Body of pancreas (tissue), 4 donors: ENCODE data around the gene APBA1. TPM values are rescaled to one million over a fixed set of nuclear protein-coding genes. Genes with fewer than 3 reads are reported as not detected.

Experiments used
- ATAC-seq: fragments of 150-250 bp; one replicate; pipeline ENCODE4 v1.9.1; 2016
- DNase-seq, 4 donors: peaks; one replicate each; pipeline ENCODE4 v3.0.0-alpha.2; 2019
- H3K27ac ChIP-seq, 4 donors: fragments of 200-600 bp; sonication (generic); 1 replicate in 3 of 4; 2 replicates in 1 of 4; pipeline versions ENCODE4 v1.5.1 to v1.6.1; 2016 to 2019; ENCODE audit warnings: mild to moderate bottlenecking in 1 of 4, mixed read lengths in 1 of 4, moderate library complexity in 1 of 4
- H3K27me3 ChIP-seq, 2 donors: fragments of 200-600 bp; sonication (generic); one replicate each; pipeline ENCODE4 v1.6.0; 2016; ENCODE audit warnings: mild to moderate bottlenecking in 1 of 2
- H3K36me3 ChIP-seq, 2 donors: fragments of 200-600 bp; sonication (generic); replicated peaks in 1 of 2; 2 replicates each; pipeline ENCODE4 v1.5.1; 2016; ENCODE audit warnings: low read depth in 2 of 2; ENCODE audit not compliant: insufficient read depth in 1 of 2
- H3K4me1 ChIP-seq: fragments of 200-600 bp; sonication (generic); one replicate; pipeline ENCODE4 v1.6.0; 2016
- H3K4me3 ChIP-seq, 2 donors: fragments of 200-600 bp; sonication (generic); 1 replicate in 1 of 2; 2 replicates in 1 of 2; pipeline ENCODE4 v1.5.1; 2016 to 2019
- H3K9me3 ChIP-seq, 3 donors: fragments of 200-600 bp; sonication (generic); 1 replicate in 2 of 3; 2 replicates in 1 of 3; pipeline ENCODE4 v1.5.1; 2016
- POLR2A ChIP-seq, 3 donors: fragments of 450-650 bp; IDR thresholded peaks; one replicate each; pipeline ENCODE4 v1.6.1; 2016; ENCODE audit warnings: antibody characterized with exemption in 3 of 3, mild to moderate bottlenecking in 2 of 3
- WGBS, 2 donors: methylation state at CpG; one replicate each; pipeline ENCODE4 v1.1.5; 2017; 5-methylcytosine and 5-hydroxymethylcytosine counted together
- intact Hi-C: fragments of 100-400 bp; cut with DNase I; formaldehyde crosslinking; loops from one replicate; pipeline ENCODE4 v1.15.1; 2023
- total RNA-seq, 2 donors: library from RNA; depleted of rRNA; stranded (reverse); fragments of >200 nt; gene quantifications; one replicate each; pipeline ENCODE4 v1.1.0, GENCODE V29; 2016
- TF ChIP-seq, protein P1 (sequence below), 7 experiments: fragments of 450-650 bp in 4 of 7; fragments of 200-600 bp in 3 of 7; sonication (generic) in 3 of 7; IDR thresholded peaks; one replicate each; pipeline ENCODE4 v1.5.1; 2016 to 2019; ENCODE audit warnings: antibody characterized with exemption in 7 of 7

APBA1 gene
- total RNA-seq, 2 donors from 2014 or later, result 3.3 to 3.6 TPM

DNA sequence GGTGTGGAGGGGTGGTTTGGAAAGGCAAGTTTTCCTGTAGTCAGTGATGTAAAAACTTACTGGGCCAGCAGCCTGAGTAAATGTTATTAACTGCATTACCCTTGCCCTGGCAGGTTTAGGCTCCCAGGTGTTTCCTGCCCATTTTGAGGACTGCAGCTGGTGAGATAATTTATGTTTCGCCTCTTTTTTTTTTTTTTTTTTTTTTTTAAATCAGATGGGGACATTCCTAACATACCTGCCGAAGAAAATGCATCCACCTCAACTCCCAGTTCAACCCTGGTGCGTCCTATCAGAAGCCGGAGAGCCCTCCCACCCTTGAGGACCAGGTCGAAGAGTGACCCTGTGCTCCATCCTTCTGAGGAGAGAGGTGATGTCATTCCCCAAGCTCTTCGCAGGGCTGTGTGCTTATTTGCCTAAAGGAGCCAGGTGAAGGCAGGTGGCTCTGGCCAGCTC lies 286.6 kb downstream of the APBA1 start:
- H3K4me3 ChIP-seq, result no peak overlapping the region
- H3K36me3 ChIP-seq, result no peaks in the 10 kb centered on the region
- 15 to 32% methylated on average over 6 of the region's 6 CpGs for WGBS, 2 donors
- no peaks in the 10 kb centered on the region for H3K27me3 ChIP-seq
- peak in 3 of 4 donors; percentile 41 to 73 (median 60) for DNase-seq
- TF ChIP-seq, protein P1, sequence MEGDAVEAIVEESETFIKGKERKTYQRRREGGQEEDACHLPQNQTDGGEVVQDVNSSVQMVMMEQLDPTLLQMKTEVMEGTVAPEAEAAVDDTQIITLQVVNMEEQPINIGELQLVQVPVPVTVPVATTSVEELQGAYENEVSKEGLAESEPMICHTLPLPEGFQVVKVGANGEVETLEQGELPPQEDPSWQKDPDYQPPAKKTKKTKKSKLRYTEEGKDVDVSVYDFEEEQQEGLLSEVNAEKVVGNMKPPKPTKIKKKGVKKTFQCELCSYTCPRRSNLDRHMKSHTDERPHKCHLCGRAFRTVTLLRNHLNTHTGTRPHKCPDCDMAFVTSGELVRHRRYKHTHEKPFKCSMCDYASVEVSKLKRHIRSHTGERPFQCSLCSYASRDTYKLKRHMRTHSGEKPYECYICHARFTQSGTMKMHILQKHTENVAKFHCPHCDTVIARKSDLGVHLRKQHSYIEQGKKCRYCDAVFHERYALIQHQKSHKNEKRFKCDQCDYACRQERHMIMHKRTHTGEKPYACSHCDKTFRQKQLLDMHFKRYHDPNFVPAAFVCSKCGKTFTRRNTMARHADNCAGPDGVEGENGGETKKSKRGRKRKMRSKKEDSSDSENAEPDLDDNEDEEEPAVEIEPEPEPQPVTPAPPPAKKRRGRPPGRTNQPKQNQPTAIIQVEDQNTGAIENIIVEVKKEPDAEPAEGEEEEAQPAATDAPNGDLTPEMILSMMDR (IDR thresholded peaks at IDR 0.05), result no peak
- TF ChIP-seq POLR2A (IDR thresholded peaks at IDR 0.05), result no peak
- ATAC-seq, result peak; percentile 83
- H3K4me1 ChIP-seq, result peaks cover 36% of the 10 kb centered on the region
- H3K27ac ChIP-seq, result peak overlapping the region in 2 of 4 donors; percentile 23 to 38
- no peaks in the 10 kb centered on the region for H3K9me3 ChIP-seq
- intact Hi-C loops, result no loop called here

DNA sequence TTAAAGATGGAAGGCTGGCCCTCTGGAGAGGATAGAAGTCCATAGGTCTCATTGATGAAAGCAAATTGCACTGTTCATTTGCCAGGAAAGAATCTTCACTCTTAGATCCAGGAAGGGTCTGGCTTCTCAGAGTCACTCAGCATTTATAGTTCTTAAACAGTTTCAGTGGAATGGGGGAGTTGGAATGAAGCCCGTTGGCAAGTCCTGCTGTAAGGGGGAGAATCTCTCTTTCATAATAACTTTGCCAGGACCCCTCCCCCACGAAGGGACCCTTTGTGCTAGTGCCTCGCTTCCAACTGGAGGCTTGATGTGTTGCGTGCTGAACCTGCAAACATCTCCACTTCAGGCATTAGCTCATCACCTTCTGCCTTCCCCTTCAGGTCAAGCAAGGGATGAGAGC lies 290.0 kb downstream of the APBA1 start:
- ATAC-seq, result no peak
- intact Hi-C loops, result no loop called here

DNA sequence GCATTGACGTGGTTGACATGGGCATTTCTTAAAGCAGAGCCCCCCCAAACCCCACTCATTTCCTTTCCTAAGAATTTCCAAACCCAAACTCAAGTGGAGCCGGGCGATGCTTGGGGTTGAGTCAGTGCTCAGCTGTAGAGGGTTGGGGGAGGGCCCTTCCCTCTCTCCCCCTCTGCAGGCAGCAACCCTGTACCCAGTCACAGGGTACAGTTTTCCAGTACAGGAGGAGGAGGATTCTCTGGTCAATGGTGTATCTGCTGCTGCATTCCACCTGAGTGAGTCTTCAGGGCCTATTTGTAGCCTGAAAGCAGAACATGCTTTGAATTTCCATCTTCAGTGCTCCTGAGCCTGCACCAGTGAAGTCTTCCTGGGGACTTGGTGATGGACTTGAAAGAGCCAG lies 291.4 kb downstream of the APBA1 start:
- no peak for DNase-seq
- ATAC-seq, result no peak
- Histone ChIP-seq H3K36me3 (no peaks in the 10 kb centered on the region), H3K27me3 (no peaks in the 10 kb centered on the region), H3K9me3 (no peaks in the 10 kb centered on the region), H3K4me3 (no peak overlapping the region), H3K27ac (no peak overlapping the region), H3K4me1 (peaks cover 8% of the 10 kb centered on the region)
- WGBS, 2 donors, result 83 to 88% methylated on average over 3 of the region's 3 CpGs
- TF ChIP-seq POLR2A (IDR thresholded peaks at IDR 0.05), result no peak
- TF ChIP-seq, protein P1 (IDR thresholded peaks at IDR 0.05), result no peak
- intact Hi-C loops, result no loop called here

More for the DNA sequence above, 290.0 kb downstream of the APBA1 start:
- 78% methylated on average over 4 of the region's 4 CpGs for whole genome bisulfite sequencing, 2 donors
- Histone ChIP-seq H3K4me1 (peaks cover 17% of the 10 kb centered on the region), H3K27me3 (no peaks in the 10 kb centered on the region), H3K36me3 (no peaks in the 10 kb centered on the region), H3K4me3 (no peak overlapping the region), H3K27ac (no peak overlapping the region), H3K9me3 (no peaks in the 10 kb centered on the region)
- TF ChIP-seq, protein P1 (IDR thresholded peaks at IDR 0.05), result no peak
- TF ChIP-seq POLR2A (IDR thresholded peaks at IDR 0.05), result no peak
- DNase-seq, result no peak

DNA sequence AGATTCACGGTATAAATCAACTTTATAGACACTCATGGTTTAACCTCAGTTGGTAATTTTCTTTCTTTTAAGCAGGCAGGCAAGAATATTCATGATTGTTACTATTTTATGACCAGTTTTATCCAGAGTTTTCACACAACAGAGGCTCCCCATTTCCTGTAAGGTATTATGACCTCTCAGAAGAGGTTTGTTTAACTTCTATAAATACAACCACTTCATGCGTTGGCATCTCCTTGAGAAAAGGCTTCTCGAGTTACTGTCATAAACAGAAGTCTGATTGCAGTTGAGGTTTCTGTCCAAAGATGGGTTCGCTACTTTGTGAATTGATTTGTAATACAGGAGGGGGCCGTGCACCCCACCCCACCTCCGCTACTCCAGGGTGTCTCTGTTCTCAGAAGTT lies 291.9 kb downstream of the APBA1 start:
- DNase-seq (no peak), ATAC-seq (no peak)
- 89 to 90% methylated on average over 6 of the region's 6 CpGs for WGBS, 2 donors
- no peaks in the 10 kb centered on the region for H3K27me3 ChIP-seq
- intact Hi-C loops, result no loop called here
- no peaks in the 10 kb centered on the region for H3K36me3 ChIP-seq
- H3K27ac ChIP-seq, result no peak overlapping the region
- H3K9me3 ChIP-seq, result no peaks in the 10 kb centered on the region
- H3K4me1 ChIP-seq, result peaks cover 3% of the 10 kb centered on the region
- TF ChIP-seq, protein P1 (IDR thresholded peaks at IDR 0.05), result no peak
- no peak for TF ChIP-seq POLR2A (IDR thresholded peaks at IDR 0.05)
- H3K4me3 ChIP-seq, result no peak overlapping the region

DNA sequence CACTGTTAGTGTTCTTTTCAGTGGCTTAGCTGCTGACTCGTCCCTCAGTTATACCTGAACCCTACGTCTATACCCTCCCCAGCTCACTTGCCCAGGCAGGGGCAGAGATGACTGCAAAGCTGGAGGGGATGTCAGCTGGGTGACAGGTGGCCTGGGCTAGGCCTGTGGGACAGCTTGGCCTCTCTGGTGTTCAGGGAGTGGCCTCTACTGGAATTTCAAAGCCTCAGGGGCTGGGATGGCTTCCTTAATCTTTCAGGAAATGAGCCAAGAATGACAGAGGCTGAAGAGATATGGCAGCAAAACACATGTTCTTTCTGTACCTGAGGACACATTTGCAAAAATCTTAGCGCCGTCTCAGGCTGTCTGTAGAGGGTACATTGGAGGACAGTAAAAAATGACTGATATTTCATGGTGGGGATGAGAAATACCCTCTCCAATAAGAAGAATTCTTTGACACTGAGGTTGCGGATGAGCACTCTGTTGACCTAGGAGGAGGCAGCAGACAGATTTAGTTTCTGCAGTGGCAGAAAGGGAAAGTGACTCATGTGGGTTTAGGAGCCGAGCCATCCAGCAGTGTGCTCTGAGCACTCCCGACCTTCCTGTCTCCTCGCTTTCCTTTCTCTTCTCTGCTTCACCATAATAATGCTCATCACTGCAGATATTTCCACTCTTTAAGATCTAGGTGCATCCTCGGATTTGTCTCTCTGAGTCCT lies 292.7 kb downstream of the APBA1 start:
- DNase-seq, result no peak
- H3K4me1 ChIP-seq, result no peaks in the 10 kb centered on the region
- no peak for TF ChIP-seq POLR2A (IDR thresholded peaks at IDR 0.05)
- TF ChIP-seq, protein P1 (IDR thresholded peaks at IDR 0.05), result no peak
- intact Hi-C loops, result no loop called here
- no peak overlapping the region for H3K27ac ChIP-seq
- ATAC-seq, result no peak
- H3K9me3 ChIP-seq, result no peaks in the 10 kb centered on the region
- 77 to 78% methylated on average over 9 of the region's 9 CpGs for WGBS, 2 donors
- H3K4me3 ChIP-seq, result no peak overlapping the region
- H3K27me3 ChIP-seq, result no peaks in the 10 kb centered on the region
- no peaks in the 10 kb centered on the region for H3K36me3 ChIP-seq
